ENCODE measurements around the gene MELK. TPM values are rescaled to one million over a fixed set of nuclear protein-coding genes. Genes with fewer than 3 reads are reported as not detected.

Gene MELK
- total and polyA plus RNA-seq, 8 donors, result 4.9 to 32.1 (median 16.2) TPM

- ATAC-seq, result no peak
Measured at GRCh38 chr9:36679710-36680109, 107.0 kb downstream of the MELK start.

DNA sequence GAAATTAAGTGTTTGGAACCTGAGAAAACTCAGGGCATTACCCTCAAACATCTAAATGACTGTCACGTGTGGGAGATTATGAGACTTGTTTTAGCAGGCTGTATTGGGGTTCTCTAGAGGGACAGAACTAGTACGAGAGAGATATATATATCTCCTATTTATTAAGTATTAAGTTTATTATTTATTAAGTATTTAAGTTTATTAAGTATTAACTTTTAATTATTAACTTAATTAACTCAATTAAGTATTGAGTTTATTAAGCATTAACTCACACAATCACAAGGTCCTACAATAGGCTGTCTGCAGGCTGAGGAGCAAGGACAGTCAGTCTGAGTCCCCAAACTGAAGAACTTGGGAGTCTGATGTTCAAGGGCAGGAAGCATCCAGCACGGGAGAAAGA, 113.8 kb downstream of the MELK start:
- DNase-seq, result no peak
- H3K4me1 ChIP-seq, result no peaks in the 10 kb centered on the region
- no peak overlapping the region for H3K27ac ChIP-seq
- intact Hi-C loops (cut with DNase I), result no loop called here
- peaks cover 0 to 14% of the 10 kb centered on the region in 2 donors for H3K9me3 ChIP-seq
- no peaks in the 10 kb centered on the region for H3K36me3 ChIP-seq
- ATAC-seq, result no peak
- peaks cover 0 to 4% of the 10 kb centered on the region in 2 donors for H3K27me3 ChIP-seq
- no peak overlapping the region for H3K4me3 ChIP-seq
- no peak for TF ChIP-seq CTCF (IDR thresholded peaks at IDR 0.05)

More at GRCh38 chr9:36679710-36680109, 107.0 kb downstream of the MELK start:
- Histone ChIP-seq H3K9me3 (peaks cover 0 to 17% of the 10 kb centered on the region in 2 donors), H3K4me1 (no peaks in the 10 kb centered on the region), H3K4me3 (no peak overlapping the region), H3K27ac (no peak overlapping the region), H3K36me3 (no peaks in the 10 kb centered on the region), H3K27me3 (no peaks in the 10 kb centered on the region)
- no peak for DNase-seq
- intact Hi-C loops (cut with DNase I), result no loop called here
- TF ChIP-seq CTCF (IDR thresholded peaks at IDR 0.05), result no peak

GRCh38 chr9:36690412-36691168, 117.9 kb downstream of the MELK start:
- intact Hi-C loops (cut with DNase I), result no loop called here
- no peak for ATAC-seq

GRCh38 chr9:36691671-36692070, 119.0 kb downstream of the MELK start:
- intact Hi-C loops (cut with DNase I), result no loop called here
- no peak for TF ChIP-seq CTCF (IDR thresholded peaks at IDR 0.05)

More at GRCh38 chr9:36690412-36691168, 117.9 kb downstream of the MELK start:
- TF ChIP-seq CTCF (IDR thresholded peaks at IDR 0.05), result no peak
- Histone ChIP-seq H3K4me1 (no peaks in the 10 kb centered on the region), H3K36me3 (no peaks in the 10 kb centered on the region), H3K4me3 (no peak overlapping the region), H3K27me3 (peaks cover 0 to 4% of the 10 kb centered on the region in 2 donors), H3K9me3 (no peaks in the 10 kb centered on the region), H3K27ac (no peak overlapping the region)
- DNase-seq, result no peak

DNA sequence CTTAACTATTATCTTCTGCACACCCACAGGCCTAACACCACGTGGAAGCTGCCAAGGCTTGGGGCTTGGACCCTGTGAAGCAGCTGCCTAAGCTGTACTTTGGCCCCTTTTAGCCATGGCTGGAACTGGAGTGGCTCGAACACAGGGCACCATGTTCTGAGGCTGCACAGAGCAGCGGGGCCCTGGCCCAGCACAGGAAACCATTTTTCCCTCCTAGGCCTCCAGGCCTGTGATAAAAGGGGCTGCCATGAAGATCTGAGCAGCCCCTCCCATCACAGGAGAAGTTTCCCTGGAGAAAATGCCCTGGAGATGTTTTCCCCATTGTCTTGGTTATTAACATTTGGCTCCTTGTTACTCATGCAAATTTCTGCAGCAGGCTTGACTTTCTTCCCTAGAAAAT, 126.3 kb downstream of the MELK start:
- Histone ChIP-seq H3K27me3 (no peaks in the 10 kb centered on the region), H3K27ac (no peak overlapping the region), H3K4me3 (no peak overlapping the region), H3K36me3 (no peaks in the 10 kb centered on the region), H3K9me3 (peaks cover 0 to 19% of the 10 kb centered on the region in 2 donors), H3K4me1 (no peaks in the 10 kb centered on the region)
- no peak for TF ChIP-seq CTCF (IDR thresholded peaks at IDR 0.05)
- DNase-seq, result no peak
- intact Hi-C loops (cut with DNase I), result no loop called here
- no peak for ATAC-seq

More at GRCh38 chr9:36691671-36692070, 119.0 kb downstream of the MELK start:
- DNase-seq (no peak), ATAC-seq (no peak)
- Histone ChIP-seq H3K9me3 (no peaks in the 10 kb centered on the region), H3K4me3 (no peak overlapping the region), H3K36me3 (no peaks in the 10 kb centered on the region), H3K4me1 (no peaks in the 10 kb centered on the region), H3K27ac (no peak overlapping the region), H3K27me3 (peaks cover 0 to 4% of the 10 kb centered on the region in 2 donors)

All from left lung (tissue), 10 donors.